ENCODE results near the gene EME1. TPM values are rescaled to one million over a fixed set of nuclear protein-coding genes. Genes with fewer than 3 reads are reported as not detected.

EME1 gene
- total RNA-seq, 1 experiment from 2014 or later: 20.0 TPM

DNA sequence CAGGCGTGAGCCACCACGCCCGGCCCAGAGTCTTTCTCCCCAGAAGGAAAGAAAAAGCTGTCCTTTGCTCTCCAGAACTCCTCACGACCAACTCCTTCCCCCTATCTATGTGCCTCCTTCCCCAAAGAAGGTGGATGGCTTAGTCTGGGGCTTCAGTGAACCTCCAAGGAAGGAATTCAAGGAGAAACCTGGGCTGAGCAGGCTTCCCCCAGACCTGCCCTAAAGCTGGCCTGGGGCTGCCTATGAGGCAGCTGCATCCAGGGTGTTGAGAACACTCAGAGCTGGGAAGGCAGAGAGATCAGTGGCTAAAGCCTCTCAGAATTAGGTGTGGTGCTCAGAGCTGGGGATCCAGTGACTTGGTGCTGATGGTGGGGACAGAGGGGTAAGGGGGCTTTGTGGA lies 56.8 kb downstream of the EME1 start:
- ChIA-PET CTCF (interaction anchor here (0.7 kb wide), 1 partner anchor 67 kb away, joined by 4 read pairs; no protein-coding TSS in a partner anchor), POLR2A (ENCODE audit: unreplicated experiment) (no interaction called here)
- DNase-seq (no peak), ATAC-seq (no peak)
- intact Hi-C loops (cut with micrococcal nuclease): no loop called here
- peaks cover 51% of the 10 kb centered on the region for H3K79me2 ChIP-seq (ENCODE audit: low read length)
- no peak overlapping the region for H3K27ac ChIP-seq (ENCODE audit: low read length)
- no TSS peak for BruUV-seq (replicated peaks)
- peaks cover 31% of the 10 kb centered on the region for H3K4me1 ChIP-seq (ENCODE audit: insufficient read depth, low read length)
- no peaks in the 10 kb centered on the region for H3K9me3 ChIP-seq (ENCODE audit: low read length)
- H2AFZ ChIP-seq (ENCODE audit: low read length): no peak overlapping the region
- no peaks in the 10 kb centered on the region for H3F3A ChIP-seq (ENCODE audit: low read length, unreplicated experiment)
- no peak for TF ChIP-seq EZH2 (IDR thresholded peaks at IDR 0.05; ENCODE audit: low read length, unreplicated experiment)
- TF ChIP-seq, protein P1, sequence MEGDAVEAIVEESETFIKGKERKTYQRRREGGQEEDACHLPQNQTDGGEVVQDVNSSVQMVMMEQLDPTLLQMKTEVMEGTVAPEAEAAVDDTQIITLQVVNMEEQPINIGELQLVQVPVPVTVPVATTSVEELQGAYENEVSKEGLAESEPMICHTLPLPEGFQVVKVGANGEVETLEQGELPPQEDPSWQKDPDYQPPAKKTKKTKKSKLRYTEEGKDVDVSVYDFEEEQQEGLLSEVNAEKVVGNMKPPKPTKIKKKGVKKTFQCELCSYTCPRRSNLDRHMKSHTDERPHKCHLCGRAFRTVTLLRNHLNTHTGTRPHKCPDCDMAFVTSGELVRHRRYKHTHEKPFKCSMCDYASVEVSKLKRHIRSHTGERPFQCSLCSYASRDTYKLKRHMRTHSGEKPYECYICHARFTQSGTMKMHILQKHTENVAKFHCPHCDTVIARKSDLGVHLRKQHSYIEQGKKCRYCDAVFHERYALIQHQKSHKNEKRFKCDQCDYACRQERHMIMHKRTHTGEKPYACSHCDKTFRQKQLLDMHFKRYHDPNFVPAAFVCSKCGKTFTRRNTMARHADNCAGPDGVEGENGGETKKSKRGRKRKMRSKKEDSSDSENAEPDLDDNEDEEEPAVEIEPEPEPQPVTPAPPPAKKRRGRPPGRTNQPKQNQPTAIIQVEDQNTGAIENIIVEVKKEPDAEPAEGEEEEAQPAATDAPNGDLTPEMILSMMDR (conservative IDR thresholded peaks at IDR 0.05; ENCODE audit: low read depth, low read length): no peak
- TF ChIP-seq EZH2phosphoT487 (IDR thresholded peaks at IDR 0.05; ENCODE audit: borderline replicate concordance, low read length): no peak
- no peaks in the 10 kb centered on the region for H3K9me2 ChIP-seq (replicated peaks; ENCODE audit: low read length)
- no peak overlapping the region for H3K4me2 ChIP-seq (ENCODE audit: low read length)
- no peaks in the 10 kb centered on the region for H3K36me3 ChIP-seq (ENCODE audit: low read depth, low read length)
- no peaks in the 10 kb centered on the region for H4K20me1 ChIP-seq (ENCODE audit: low read length)
- H3K4me3 ChIP-seq (ENCODE audit: low read length): no peak overlapping the region
- H3K27me3 ChIP-seq (ENCODE audit: low read length): no peaks in the 10 kb centered on the region
- no peak overlapping the region for H3K9ac ChIP-seq (ENCODE audit: low read length)

Other genes starting within 250 kb of the EME1 start
- gene SAMD14, start 243.1 kb upstream of the EME1 start, total RNA-seq (2014; rRNA removed): 0.11 and 0.17 TPM in 2 replicates
- 67.7 and 95.0 TPM in 2 replicates for gene PPP1R9B, start 222.6 kb upstream of the EME1 start, total RNA-seq (2014; rRNA removed)
- not detected in 2 replicates for gene SGCA, start 207.2 kb upstream of the EME1 start, total RNA-seq (2014; rRNA removed)
- 30.6 and 56.2 TPM in 2 replicates for gene COL1A1, start 171.6 kb upstream of the EME1 start, total RNA-seq (2014; rRNA removed)
- 5.6 and 6.9 TPM in 2 replicates for gene TMEM92, start 98.8 kb upstream of the EME1 start, total RNA-seq (2014; rRNA removed)
- 53.5 and 54.3 TPM in 2 replicates for gene XYLT2, start 27.1 kb upstream of the EME1 start, total RNA-seq (2014; rRNA removed)
- gene MRPL27, start within 50 bp of the EME1 start, total RNA-seq (2014; rRNA removed): 168 and 173 TPM in 2 replicates
- 324 and 427 TPM in 2 replicates for gene LRRC59, start 24.3 kb downstream of the EME1 start, total RNA-seq (2014; rRNA removed)
- gene ACSF2, start 53.0 kb downstream of the EME1 start, total RNA-seq (2014; rRNA removed): 69.3 and 72.7 TPM in 2 replicates
- gene CHAD, start 95.7 kb downstream of the EME1 start, total RNA-seq (2014; rRNA removed): not detected in 2 replicates
- 37.7 and 46.7 TPM in 2 replicates for gene RSAD1, start 105.6 kb downstream of the EME1 start, total RNA-seq (2014; rRNA removed)
- gene MYCBPAP, start 135.2 kb downstream of the EME1 start, total RNA-seq (2014; rRNA removed): 0.29 and 1.9 TPM in 2 replicates
- 20.5 and 30.1 TPM in 2 replicates for gene EPN3, start 159.5 kb downstream of the EME1 start, total RNA-seq (2014; rRNA removed)
- 104 and 115 TPM in 2 replicates for gene SPATA20, start 173.9 kb downstream of the EME1 start, total RNA-seq (2014; rRNA removed)
- 0.04 and 0.12 TPM in 2 replicates for gene CACNA1G, start 187.5 kb downstream of the EME1 start, total RNA-seq (2014; rRNA removed)